Measurements from ENCODE around the gene ACVR1.
"Not testable (repeated sequence)": the region's sequence is repeated elsewhere in the genome, so short reads cannot be mapped to it uniquely, and the experiment has no call there.

The ACVR1 gene

DNA sequence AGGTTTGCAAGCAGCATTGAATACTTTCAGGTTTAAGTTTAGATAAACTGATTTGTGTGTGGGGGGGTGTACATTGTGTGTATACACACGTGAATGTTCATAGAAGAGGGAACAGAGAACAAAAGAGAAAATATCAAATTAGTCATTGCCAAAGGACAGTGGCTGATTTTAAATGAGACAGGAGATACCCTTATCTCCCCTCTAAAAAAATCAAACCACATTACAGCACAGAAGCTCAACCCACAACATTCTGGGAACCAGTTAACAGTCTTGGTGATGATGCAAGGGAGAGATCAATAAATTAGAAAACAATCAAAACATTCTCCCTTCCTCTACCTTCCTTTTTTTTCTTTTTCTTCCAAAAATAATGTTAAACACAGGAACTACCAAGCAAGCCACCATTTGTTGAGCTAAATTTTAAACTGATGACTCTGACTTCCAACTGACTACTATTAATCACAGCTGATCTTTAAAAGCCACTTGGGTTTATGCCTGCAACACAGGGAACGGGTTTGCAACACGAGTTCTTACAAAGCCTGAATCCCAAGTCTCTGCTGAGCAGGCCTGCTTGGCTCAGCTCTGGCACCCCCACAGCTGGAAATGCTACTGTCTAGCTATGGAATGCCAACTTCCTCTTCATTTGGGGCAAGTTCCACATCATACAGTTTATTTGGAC lies 128.3 kb downstream of the ACVR1 start:
- no peak for DNase-seq

DNA sequence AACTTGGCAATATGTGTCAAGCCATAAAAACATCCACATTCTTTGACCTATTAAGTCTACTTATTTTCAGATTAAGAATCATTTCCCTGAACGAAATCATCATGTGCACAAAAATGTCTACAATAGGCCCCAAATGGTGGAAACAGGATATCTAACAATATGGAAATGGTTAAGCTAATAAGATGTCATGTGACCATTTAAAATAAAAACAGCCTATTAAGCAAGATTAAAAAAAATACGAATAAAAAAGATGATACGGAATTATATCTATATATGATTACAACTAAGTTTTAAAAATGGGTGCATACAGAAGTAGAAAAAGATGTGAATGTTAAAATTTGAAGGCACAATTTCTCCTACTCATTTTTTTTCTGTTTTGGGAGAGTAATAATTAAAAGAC lies 128.8 kb downstream of the ACVR1 start:
- DNase-seq: no peak

DNA sequence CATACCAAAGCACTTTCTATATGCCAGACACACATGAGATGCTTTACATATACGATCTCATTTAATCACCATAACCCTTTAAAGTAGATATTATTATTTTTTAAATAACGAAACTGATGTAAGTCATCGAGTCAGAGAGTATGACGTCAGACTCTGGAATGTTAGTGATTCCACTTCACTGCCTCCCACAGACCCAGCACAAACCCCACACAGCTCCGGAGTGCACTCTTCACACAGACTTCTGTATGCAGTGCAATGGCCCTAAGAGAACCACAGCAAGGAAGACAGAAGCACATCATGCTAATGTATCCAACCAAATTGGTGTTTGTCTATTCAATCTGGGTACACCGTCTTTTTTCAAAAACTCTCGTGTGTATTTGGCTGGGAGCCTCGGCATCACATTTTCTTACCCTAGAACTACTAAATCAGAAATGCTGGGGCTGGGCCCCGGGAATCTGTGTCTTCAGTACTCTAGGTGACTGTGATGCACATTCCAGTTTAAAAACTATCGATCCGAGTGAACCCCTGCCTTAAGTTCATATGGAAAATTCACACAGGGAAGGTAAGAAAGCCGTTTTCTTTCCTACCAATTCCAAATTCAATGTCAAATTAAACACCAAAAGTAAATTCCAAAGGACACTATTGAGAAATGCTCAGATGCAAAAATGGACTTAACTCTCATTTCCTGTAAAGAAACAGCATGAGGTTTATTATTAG lies 129.7 kb downstream of the ACVR1 start:
- no peak for DNase-seq

DNA sequence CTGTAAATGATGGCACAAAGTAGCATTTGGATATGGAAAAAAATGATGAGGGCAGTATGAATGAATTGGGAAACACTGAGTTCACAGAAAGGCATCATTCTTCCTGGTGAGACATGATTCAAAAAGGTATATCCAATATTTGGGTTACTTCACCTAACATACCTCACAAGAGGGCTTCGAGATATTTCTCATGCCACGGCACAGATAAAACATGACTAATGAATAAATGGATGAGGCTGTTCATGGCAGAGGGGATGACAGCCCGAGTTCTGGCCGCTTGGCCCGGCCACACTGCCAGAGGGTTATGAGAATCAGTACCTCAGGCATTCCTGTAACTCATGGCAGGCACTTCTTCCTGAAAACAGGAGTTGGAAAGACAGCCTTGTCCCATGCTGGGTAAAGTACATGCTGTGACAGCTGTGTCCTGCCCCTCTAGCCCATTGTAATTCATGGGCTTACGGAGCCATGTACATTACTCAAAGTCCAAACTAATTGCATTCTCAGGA lies 131.5 kb downstream of the ACVR1 start:
- no peak for DNase-seq

DNA sequence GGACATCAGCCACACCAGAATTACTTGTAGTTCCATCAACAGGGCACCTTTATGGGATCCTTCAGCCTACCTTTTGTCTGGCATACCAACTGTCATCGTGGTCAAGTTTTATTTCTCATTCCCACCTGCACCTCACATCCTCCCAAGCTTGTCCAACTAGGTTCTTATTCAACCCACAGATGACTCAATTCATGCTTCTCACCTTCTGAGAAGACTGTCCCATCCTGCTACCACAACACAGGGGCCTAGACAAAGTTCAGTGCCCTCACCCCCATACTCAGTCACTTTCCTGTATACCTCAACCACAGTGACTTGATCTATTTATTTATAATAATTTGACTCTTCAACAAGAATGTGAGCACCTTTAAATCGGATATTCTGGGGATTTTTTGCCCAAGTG lies 133.1 kb downstream of the ACVR1 start:
- no peak for DNase-seq

DNA sequence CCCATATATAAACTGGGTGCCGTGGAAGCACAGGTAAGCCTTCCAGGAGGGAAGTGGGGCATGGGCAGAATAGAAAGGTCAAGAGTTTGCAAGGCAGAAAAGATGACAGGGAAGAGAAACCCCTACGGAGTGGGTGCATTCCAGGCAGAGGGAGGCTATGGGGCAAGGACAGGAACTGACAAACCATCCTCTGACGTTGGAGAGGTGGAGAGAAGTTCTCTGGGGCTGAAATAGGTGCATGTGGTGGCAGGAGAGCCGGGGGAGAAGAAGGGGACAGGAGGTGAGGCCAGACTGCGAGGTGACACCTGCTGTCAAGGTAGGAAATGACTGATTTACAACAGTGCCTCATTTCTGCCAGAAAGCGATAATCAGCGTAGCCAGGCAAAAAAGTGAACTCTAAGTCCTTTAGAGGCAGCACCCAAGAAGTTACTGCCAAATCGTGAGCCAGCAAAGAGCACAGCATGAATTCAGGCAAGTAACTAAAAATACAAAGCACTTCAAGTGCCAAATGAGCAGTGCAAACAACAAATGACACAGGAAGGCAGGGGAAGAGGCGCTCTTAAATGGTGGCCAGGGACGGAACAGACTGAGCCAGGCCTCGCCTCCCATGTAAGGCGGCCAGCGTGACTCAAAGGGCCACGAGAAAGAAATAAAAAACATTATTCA lies 134.2 kb downstream of the ACVR1 start:
- no peak for DNase-seq

DNA sequence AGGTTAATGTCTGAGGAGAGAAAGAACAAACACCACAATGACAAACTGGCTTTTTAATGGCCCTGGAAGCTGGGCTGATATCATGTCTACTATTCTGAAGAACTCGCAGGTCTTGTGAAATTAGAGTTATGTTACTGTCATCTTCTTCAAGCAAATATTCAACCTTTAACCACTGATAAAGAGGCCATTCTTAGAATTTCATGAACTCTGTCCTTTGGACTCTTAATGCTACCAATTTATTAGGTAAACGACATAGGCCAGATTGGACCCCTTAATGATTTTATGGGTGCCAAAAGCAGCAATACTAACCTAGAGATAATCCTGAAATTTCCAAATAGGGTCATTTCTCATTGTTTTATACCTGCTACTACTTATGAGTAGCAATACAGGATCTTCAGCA lies 138.5 kb downstream of the ACVR1 start:
- no peak for DNase-seq

DNA sequence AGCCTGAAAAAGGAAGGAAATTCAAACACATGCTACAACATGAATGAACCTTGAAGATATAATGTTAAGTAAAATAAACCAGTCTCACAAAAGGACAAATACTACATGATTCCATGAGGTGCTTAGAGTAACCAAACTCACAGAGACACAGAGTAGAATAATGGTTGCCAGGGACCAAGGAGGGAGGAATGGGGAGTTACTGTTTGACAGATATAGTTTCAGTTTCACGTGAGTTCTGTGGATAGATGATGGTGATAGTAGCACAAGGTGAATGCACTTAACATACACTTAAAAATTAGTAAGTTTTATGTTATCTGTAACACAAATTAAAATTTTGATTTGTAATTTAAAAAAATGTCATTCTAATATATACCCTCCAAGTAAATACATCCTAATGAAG lies 140.6 kb downstream of the ACVR1 start:
- DNase-seq: no peak

DNA sequence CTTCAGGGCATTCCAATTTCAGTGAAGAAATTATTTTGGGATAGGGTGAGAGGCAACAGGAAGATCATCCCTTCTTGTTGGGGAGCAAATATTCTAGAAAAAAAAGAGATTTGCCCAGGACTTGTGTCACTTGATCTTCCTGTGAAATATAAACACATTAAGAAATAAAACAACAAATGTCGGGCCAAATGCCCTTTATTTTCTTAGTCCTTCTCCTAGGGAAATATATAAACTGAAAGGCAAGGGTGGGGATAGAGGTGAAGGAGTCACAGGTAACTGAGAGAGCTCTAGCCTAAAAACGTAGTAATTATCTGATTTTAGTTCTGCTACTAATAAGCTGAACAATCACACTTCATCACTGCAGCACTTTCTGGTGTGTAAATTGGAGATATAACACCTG lies 142.9 kb downstream of the ACVR1 start:
- DNase-seq: no peak

DNA sequence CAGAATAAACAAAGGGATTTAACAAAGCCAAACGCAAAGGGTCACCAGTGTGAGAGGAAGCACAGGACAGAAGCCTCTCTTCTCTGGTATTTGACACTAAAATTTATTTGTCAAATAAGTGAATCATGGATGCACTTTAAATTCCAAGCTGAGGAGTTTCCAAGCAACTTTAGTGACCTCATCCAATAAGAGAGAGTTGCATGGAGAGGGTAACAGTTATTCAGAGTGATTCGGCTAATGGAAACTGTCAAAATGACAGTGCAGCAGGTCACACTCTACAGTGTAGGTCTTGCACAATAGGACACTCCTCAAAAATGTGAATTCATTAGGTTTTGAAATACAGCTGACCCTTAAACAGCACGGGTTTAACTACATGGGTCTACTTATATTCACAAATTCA lies 143.5 kb downstream of the ACVR1 start:
- no peak for DNase-seq

DNA sequence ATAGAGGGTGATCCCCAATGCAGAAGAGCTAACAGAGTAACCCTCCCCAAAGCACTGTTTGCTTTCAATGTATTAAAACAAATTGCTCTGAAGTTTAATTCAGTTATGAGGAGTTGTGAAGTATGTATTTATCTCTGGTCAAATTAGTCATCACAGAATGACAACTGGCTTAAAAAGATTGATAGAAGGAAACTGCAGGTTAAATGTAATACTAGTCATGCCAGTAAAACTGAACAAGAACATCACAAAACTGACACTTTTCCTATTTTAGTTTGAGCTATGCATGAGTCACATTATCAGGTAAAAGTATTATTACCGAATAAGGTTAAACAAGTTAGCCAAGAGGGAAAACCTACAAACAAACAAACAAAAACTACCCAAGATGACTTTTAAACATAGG lies 148.4 kb downstream of the ACVR1 start:
- DNase-seq: no peak

DNA sequence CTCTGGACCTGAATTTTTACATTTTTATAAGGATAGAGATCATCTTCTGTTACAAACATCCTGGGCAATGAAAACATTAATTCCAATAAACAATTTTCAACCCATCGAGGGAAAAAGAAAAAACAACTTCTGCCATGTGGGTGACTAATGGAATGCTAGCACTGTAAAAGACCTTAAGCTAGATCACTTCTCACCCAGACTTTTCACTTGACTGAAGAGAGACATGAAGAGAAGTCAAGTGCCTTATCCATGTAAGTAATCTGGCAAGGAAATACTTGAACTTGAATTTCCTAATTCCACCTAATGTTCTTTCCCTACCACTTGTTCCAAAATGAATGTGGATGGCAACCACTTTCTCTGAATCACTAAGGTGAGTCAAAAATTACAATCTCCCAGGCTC lies 149.2 kb downstream of the ACVR1 start:
- no peak for DNase-seq

DNA sequence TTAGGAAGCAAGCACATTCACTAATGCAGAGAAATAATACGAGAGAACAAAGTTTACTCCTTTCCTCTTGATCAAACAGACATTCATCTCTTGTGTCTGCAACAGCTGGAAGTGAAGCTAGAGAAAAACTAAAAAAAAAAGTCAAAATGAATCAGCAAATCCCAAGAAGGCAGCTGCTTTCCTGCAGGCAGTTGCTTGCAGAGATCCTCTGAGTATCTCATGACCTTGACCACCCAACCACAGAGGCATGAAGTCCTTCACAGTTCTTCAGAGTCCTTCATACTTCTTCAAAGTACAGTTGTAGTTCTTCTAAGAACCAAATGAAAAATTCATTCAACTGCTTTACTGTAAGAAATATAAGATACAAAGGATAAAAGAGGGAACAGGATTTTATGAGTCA lies 150.3 kb downstream of the ACVR1 start:
- no peak for DNase-seq

DNA sequence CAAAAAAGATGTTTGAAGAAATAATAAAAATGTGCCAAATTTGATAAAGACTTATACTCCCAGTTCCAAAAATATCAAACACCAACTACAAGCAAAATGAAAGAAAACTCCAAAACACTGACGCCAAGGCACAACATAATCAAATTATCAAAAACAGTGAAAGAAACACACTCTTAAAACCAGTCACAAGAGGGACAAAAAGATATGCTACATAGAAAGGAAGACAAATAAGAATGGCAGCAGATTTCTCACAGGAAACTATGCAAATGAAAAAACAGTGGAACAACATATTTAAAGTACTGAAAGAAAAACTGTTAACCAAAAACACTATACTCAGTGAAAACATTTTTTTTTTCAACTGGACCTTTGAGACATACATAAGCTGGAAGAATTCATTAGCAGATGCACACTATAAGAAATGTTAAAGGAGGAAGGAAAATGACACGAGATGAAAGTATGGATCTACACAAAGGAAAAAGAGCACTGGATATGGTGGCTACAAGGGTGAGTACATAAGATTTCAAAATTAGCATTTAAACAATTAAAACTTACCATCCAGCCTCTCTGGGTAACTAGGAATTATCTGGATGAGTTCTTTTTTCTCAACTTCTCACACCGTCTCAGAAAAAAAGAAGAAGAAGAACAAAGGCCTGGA lies 153.4 kb downstream of the ACVR1 start:
- no peak for DNase-seq

DNA sequence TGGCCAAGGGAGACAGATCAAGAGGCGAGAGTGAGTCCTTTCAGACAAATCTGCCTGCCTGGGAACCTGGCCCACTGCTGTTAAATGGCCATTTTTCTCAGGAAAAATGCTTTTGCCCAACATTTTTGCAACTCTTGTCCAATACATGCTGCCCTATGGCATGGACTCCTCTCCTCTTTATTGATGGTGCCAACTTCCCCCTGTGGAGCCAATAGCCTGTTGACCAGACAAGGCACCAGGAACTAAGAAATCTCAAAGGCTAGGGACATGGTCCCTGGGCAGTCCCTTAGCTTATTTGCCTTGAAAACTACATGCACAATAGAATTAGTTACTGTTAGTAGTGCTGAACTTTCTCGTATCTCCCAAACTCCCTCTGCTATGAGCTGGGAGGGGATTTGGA lies 155.6 kb downstream of the ACVR1 start:
- no peak for DNase-seq

DNA sequence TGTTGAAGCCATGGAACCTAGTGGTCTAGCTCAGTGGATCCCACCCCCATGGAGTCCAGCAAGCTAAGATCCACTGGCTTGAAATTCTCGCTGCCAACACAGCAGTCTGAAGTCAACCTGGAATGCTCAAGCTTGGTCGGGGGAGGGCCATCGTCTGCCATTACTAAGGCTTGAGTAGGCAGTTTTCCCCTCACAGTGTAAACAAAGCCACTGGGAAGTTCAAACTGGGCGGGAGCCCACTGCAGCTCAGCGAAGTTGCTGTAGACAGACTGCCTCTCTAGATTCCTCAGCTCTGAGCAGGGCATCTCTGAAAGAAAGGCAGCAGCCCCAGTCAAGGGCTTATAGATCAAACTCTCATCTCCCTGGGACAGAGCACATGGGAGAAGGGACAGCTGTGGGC lies 171.5 kb downstream of the ACVR1 start:
- not testable (repeated sequence) for DNase-seq

DNA sequence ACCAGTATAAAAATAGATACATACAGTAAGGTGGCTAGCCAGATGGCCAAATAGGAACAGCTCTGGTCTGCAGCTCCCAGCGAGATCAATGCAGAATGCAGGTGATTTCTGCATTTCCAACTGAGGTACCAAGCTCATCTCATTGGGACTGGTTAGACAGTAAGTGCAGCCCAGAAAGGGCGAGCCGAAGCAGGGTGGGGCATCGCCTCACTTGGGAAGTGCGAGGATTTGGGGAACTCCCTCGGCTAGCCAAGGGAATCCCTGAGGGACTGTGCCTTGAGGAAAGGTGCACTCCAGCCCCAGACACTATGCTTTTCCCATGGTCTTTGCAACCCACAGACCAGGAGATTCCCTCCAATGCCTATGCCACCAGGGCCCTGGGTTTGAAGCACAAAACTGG lies 172.0 kb downstream of the ACVR1 start:
- DNase-seq: not testable (repeated sequence)

DNA sequence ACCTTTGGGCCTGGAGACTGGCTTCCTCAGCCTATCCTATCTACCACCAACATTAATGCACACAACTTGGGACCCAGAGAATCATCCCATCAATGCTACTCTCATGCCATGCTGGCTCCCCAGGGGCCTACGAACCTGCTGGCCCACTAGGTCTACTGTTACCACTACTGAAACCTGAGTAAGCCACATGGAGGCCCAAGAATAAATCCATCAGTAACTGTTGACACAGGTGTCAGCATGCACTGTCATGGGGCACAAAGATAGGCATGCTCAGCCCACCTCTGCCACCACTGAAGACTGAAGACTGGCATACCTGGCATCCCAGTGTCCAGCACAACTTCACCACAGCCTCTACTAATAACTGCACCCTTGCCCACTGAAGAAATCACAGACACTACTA lies 176.3 kb downstream of the ACVR1 start:
- no peak for DNase-seq

DNA sequence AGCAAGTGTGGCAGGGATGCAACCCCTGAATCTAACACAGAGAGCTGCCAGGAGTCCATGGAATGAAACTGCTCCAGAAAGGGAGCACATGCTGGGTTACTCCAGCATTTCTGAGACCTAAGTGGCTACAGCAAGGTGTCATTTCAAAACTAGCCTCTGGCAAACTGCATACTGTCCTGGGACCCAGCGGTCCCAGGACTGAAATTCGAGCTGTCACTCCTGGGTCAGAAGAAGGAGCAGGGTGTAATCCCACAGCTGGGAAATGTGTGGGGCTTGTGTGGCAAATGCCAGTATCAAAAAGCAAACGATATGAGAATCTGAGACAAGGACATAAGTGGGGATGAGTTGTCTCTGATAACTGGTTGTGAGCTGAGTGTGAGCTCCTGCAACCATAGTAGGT lies 177.1 kb downstream of the ACVR1 start:
- DNase-seq: no peak

DNA sequence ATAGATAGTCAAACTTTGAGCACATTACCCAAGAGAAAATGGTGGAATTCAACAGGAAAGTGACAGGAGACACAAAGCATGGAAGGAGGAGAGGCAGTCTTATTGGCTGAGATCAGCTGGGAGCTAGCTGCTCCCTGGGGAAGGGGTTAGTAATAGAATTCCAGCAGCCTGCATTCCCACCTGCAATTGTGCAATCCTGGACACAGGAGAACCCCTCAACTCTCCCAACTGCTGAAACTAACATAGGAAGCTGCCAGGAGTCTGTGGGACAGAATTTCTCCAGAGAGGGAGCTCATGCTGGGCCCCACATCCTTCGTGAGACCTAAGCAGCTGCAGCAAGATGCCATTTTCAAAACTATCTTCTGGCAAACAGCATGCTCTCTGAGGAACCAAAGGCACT lies 177.7 kb downstream of the ACVR1 start:
- no peak for DNase-seq

DNA sequence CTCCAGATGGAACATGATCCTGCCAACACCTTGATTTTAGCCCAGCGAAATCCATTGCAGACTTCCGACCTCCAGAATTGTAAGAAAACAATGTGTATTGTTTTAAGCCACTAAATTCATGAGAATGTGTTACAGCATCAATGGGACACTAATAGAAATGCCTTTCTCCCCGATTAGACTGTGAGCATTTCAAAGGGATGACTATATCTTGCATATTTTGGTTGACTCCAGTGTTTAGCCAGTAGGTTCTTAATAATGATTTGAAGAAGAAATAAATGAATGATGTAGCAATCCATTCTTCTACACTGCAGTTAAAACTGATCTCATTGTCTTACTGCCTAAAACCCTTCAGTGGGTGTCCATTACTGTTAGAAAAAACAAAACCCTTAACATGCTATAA lies 180.1 kb downstream of the ACVR1 start:
- no peak for DNase-seq

DNA sequence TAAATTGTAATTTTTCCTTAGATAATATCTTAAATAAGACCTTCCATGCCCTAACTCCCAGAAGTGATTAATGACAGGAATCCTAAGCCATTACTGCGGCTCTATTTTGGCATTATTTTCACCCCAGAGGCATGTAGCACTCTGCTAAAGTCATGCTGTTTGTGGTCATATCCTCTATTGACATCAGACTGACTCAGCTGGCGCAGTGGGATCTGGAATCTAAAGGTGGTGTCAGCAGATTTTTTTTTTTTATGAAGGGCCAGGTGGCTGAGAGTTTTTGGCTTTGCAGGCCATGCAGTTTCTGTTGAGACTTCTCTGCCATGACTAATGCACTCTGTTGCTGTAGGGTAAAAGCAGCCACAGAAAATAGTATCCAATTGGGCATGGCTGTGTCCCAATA lies 183.4 kb downstream of the ACVR1 start:
- DNase-seq: no peak

DNA sequence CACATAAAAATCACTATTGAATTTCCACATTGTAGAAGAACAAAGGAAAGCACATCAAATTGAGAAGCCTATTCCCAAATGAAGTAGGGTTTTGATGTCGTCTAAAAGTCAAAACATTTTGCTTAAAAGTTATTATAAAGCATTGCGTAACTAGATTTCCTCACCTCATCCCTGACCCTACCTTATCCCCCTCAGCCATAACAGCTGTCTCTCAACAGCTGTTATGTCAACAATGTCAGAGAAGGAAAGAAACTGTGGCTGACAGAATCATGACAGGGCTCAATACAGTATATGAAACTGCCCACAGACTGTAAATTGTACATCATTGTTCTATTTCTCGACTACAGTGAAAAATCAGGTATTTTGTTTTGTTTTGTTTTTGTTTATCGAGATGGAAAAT lies 184.4 kb downstream of the ACVR1 start:
- no peak for DNase-seq

DNA sequence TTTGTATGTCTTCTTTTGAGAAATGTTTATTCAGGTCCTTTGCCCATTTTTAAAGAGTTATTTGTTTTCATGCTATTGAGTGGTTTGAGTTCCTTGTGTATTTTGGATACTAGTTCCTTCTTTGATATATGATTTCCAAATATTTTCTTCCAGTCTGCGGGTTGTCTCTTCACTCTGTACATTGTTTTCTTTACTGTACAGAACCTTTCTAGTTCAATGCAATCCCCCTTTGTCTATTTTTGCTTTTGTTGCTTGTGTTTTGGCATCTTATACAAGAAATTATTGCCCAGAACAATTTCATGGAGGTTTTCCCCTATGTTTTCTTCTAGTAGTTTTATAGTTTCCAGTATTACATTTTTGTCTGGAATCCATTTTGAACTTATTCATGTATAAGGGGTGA lies 185.0 kb downstream of the ACVR1 start:
- DNase-seq: no peak
